Suprapubic skin (tissue), 4 donors: ENCODE results near the gene RPS10.

Experiments
- EP300 ChIP-seq: sonication (generic); formaldehyde crosslinking; IDR thresholded peaks from one replicate; pipeline ENCODE4 v1.6.1; 2017; ENCODE audit warnings: antibody characterized with exemption
- POLR2A ChIP-seq, 2 donors: fragments of 450-650 bp; IDR thresholded peaks; one replicate each; pipeline ENCODE4 v1.6.1; 2017; ENCODE audit warnings: antibody characterized with exemption in 2 of 2, mild to moderate bottlenecking in 2 of 2, moderate library complexity in 2 of 2
- POLR2AphosphoS5 ChIP-seq, 3 donors: sonication (generic); formaldehyde crosslinking; IDR thresholded peaks; one replicate each; pipeline ENCODE4 v1.6.1; 2017; ENCODE audit warnings: antibody characterized with exemption in 3 of 3
- TF ChIP-seq, protein P1 (sequence below), 2 donors: fragments of 200-600 bp in 1 of 2; fragments of 450-650 bp in 1 of 2; sonication (generic) in 1 of 2; IDR thresholded peaks; one replicate each; pipeline ENCODE4 v1.5.1; 2016 to 2019; ENCODE audit warnings: antibody characterized with exemption in 2 of 2, mild to moderate bottlenecking in 1 of 2, moderate library complexity in 1 of 2

GRCh38 chr6:34384321-34385153 lies 41.3 kb downstream of the RPS10 start:
- TF ChIP-seq, protein P1, sequence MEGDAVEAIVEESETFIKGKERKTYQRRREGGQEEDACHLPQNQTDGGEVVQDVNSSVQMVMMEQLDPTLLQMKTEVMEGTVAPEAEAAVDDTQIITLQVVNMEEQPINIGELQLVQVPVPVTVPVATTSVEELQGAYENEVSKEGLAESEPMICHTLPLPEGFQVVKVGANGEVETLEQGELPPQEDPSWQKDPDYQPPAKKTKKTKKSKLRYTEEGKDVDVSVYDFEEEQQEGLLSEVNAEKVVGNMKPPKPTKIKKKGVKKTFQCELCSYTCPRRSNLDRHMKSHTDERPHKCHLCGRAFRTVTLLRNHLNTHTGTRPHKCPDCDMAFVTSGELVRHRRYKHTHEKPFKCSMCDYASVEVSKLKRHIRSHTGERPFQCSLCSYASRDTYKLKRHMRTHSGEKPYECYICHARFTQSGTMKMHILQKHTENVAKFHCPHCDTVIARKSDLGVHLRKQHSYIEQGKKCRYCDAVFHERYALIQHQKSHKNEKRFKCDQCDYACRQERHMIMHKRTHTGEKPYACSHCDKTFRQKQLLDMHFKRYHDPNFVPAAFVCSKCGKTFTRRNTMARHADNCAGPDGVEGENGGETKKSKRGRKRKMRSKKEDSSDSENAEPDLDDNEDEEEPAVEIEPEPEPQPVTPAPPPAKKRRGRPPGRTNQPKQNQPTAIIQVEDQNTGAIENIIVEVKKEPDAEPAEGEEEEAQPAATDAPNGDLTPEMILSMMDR (IDR thresholded peaks at IDR 0.05), result no peak
- TF ChIP-seq POLR2AphosphoS5 (IDR thresholded peaks at IDR 0.05), result no peak
- no peak for TF ChIP-seq POLR2A (IDR thresholded peaks at IDR 0.05)
- no peak for TF ChIP-seq EP300
